Fibroblast of lung (primary cell): ENCODE data around the gene SSPN.

Experiments used
- CTCF ChIP-seq, 2 donors: IDR thresholded peaks in 1 of 2; conservative IDR thresholded peaks in 1 of 2; 1 replicate in 1 of 2; 2 replicates in 1 of 2; pipeline ENCODE4 v1.5.1; 2011 to 2012; ENCODE audit warnings: low read length in 2 of 2, control low read depth in 1 of 2, inconsistent platforms in 1 of 2, low read depth in 1 of 2, mild to moderate bottlenecking in 1 of 2
- EZH2 ChIP-seq: IDR thresholded peaks from 2 replicates; pipeline ENCODE4 v1.5.1; 2012; ENCODE audit warnings: low read length, control low read depth, mild to moderate bottlenecking; ENCODE audit errors: missing control alignments

GRCh38 chr12:26179826-26180225 lies 15.5 kb upstream of the SSPN start:
- TF ChIP-seq CTCF (conservative IDR thresholded peaks at IDR 0.05 in 1 of 2, IDR thresholded peaks at IDR 0.05 in 1 of 2; ENCODE audit: low read depth in 1 of 2, low read length in 2 of 2) (no peak), EZH2 (no peak)
